SH-SY5Y (cell line): ENCODE data around the gene ELMO1.

Source experiments
- GATA2 ChIP-seq: IDR thresholded peaks from 2 replicates; pipeline ENCODE4 v1.6.1; 2011; ENCODE audit warnings: mild to moderate bottlenecking, low read depth, low read length
- GATA3 ChIP-seq: IDR thresholded peaks from 2 replicates; pipeline ENCODE4 v1.6.1; 2011; ENCODE audit warnings: low read depth, mild to moderate bottlenecking, low read length, moderate library complexity

GRCh38 chr7:37186753-37187152 is 261.9 kb downstream of the ELMO1 start:
- TF ChIP-seq GATA3, result no peak
- no peak for TF ChIP-seq GATA2
